Measurements from ENCODE around the gene FAM221A. TPM values are rescaled to one million over a fixed set of nuclear protein-coding genes. Genes with fewer than 3 reads are reported as not detected.
"Not testable (repeated sequence)": the region's sequence is repeated elsewhere in the genome, so short reads cannot be mapped to it uniquely, and the experiment has no call there.

FAM221A gene
- polyA plus RNA-seq, 3 donors = 12.8 to 29.0 (median 20.2) TPM

GRCh38 chr7:23691320-23691719 lies 11.3 kb downstream of the FAM221A start:
- no peak for DNase-seq (ENCODE audit: extremely low read depth in 1 of 11, low read depth in 9 of 11, low spot score in 4 of 11)

DNA sequence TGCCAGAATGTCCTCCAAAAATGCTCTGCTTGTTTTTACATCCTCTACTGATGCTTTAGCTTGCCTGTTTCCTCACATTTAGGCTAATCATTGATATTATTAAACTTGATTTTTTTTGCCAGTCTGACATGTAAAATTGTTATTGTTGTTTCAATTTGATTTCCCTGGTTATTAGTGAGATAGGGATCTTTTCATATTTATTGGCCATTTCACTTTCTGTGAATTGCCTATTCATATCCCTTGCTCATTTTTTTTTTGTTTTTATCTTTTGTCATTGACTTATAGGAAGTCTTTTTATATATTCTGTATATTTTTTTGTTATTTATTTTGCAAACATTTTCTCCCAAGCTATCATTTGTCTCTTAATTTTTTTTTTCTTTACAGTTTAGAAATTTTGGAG lies 13.2 kb downstream of the FAM221A start:
- no peak for DNase-seq (ENCODE audit: extremely low read depth in 1 of 11, low read depth in 9 of 11, low spot score in 4 of 11)

DNA sequence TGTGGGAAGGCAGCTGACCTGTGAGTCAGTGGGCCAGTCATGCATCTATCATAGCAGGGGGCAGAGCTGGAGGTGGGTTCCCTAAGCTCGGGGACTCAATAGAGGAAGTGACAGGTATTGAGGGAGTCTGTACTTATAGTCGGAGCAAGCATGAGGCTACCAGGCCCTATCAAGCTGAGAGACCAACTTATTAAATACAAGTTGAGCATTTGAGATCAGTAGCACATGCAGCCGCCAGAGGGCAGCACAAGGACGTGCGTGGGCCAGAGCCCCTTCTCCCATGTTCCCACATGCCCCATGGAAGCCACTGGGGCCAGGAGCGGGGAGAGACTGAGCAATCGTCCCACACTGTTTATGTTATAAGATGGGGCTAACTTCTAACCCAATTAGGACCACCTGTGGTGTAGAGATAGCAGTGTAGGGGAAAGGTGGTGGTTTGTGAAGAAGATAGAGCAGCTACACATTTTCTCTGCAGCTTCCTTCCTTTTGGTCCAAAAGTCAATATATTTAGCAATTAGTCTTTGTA lies 17.0 kb downstream of the FAM221A start:
- DNase-seq (ENCODE audit: extremely low read depth in 1 of 11, low read depth in 9 of 11, low spot score in 4 of 11) = peak in 2 of 11 donors; percentile 20 to 27

DNA sequence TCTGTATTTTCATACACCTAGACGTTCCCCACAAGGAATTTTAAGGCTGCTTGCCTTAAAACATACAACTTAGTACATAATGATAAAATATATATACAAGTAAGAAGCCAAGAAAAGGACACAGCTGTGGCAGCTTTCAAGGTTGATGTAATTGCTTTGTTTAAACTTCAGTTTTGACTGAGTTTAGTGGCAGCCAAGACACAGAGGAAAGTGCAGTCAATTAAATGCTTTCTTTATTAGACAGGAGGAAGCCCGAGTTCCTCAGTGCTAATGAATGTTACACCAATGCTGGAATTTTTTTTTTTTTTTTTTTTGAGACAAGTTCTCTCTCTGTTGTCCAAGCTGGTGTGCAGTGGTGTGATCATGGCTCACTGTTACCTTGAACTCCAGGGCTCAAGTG lies 18.8 kb downstream of the FAM221A start:
- DNase-seq (ENCODE audit: extremely low read depth in 1 of 11, low read depth in 9 of 11, low spot score in 4 of 11) = no peak

- peak in 1 of 11 donors; percentile 12 for DNase-seq (ENCODE audit: extremely low read depth in 1 of 11, low read depth in 9 of 11, low spot score in 4 of 11)
These were observed 20.0 kb downstream of the FAM221A start for GRCh38 chr7:23700046-23700445.

DNA sequence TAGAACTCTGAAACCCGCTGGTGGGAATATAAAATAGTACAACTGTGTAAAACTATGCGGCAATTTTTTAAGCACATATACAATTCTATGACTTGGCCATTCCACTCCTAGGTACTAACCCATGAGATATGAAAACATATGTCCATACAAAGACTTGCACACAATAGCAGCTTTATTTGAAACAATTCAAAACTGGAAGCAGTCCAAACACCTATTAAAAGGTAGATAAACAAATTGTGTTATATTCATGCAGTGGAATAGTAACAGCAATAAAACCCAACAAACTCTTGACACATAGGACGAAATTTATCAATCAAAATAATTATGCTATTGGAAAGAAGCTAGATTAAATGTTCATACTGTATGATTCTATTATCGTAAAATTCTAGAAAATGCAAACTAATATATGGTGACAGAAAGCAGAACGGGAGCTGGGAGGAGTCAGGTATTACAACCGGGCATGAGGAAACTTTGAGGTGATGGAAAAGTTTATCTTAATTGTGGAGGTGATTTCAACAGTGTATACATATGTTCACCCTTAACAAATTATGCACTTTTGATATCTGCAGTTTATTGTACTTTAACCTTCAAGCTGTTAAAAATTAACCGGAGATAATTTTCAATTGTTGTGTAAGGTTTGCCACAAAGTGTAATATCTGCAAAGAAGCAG lies 29.2 kb downstream of the FAM221A start:
- no peak for DNase-seq (ENCODE audit: extremely low read depth in 1 of 11, low read depth in 9 of 11, low spot score in 4 of 11)

DNA sequence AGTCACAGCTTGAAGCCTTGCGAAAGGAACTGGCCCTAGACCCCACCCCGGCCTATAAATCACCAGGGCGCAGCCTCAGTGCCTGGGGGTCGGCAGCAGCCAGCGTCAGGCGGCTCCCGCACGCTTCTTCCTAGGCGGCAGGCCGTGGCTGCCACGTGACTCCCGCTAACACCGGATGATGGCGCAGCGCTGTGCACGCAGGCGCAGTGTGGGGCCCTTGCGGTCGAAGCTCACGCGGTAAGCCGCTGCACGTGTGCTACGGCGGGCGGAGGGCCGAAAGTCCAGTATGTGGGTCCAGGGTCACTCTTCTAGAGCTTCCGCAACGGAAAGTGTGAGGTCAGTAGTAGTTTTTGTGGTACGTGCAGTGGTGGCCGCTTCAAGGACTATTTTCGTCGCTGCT lies 30.0 kb downstream of the FAM221A start, which contains the start of gene STK31:
STK31 (plus strand) TSS at position 220 of the 400 bp plus-strand sequence; CDS start at position 287, 67 bp downstream.
- no peak for DNase-seq (ENCODE audit: extremely low read depth in 1 of 11, low read depth in 9 of 11, low spot score in 4 of 11)

- DNase-seq (ENCODE audit: extremely low read depth in 1 of 11, low read depth in 9 of 11, low spot score in 4 of 11) = peak in 9 of 11 donors; percentile 23 to 54 (median 35)
These were observed 32.6 kb downstream of the FAM221A start for GRCh38 chr7:23712368-23713284.

DNA sequence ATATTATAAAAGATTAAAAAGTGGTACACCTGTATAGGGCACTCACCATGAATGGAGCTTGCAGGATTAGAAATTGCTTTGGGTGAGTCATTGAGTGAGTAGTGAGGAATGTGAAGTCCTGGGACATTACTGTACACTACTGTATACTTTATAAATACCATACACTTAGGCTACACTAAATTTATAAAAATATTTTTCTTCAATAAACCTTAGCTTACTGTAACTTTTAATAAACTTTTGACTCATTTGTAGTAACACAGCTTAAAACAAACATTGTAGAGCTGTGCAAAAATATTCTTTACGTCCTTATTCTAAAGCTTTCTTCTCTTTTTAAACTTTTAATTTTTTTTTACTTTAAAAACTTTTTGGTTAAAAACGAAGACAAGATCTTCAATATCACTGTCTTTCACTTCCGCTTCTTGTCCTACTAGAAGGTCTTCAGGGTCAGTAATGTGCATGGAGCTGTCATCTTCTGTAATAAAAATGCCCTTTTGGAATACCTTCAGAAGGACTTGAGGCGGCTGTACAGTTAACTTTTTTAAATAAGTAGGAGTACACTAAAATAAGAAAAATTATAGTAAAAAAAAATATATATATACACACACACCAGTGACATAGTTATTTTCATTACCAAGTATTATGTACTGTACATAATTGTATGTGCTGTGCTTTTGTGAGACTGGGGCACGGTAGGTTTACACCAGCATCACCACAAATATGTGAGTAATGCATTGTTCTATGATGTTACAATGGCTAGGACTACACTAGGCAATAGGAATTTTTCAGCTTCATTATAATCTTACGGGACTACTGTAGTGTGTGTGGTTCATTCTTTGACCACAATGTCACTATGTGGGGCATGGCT lies 33.5 kb downstream of the FAM221A start:
- DNase-seq (ENCODE audit: extremely low read depth in 1 of 11, low read depth in 9 of 11, low spot score in 4 of 11) = no peak

GRCh38 chr7:23714150-23714464 lies 34.1 kb downstream of the FAM221A start:
- DNase-seq (ENCODE audit: extremely low read depth in 1 of 11, low read depth in 9 of 11, low spot score in 4 of 11) = no peak

- DNase-seq (ENCODE audit: extremely low read depth in 1 of 11, low read depth in 9 of 11, low spot score in 4 of 11) = no peak
These were observed 34.6 kb downstream of the FAM221A start for GRCh38 chr7:23714579-23714978.

GRCh38 chr7:23715099-23715498 lies 35.1 kb downstream of the FAM221A start:
- no peak for DNase-seq (ENCODE audit: extremely low read depth in 1 of 11, low read depth in 9 of 11, low spot score in 4 of 11)

DNA sequence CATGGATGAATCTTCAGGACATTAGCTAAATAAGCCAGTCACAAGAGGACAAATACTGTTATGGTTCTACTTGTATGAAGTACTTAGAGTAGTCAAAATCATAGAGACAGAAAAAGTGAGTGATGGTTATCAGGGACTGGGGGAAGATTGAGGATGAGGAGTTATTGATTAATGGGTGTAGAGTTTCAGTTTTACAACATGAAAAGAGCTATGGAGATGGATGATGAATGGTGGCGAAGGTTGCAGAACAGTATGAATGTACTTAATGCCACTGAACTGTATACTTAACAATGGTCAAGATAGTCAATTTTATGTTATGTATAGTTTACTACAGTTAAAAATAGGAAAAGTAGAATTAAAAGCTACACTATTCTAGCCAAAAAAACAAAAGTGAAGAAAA lies 37.8 kb downstream of the FAM221A start:
- no peak for DNase-seq (ENCODE audit: extremely low read depth in 1 of 11, low read depth in 9 of 11, low spot score in 4 of 11)

- no peak for DNase-seq (ENCODE audit: extremely low read depth in 1 of 11, low read depth in 9 of 11, low spot score in 4 of 11)
These were observed 41.5 kb downstream of the FAM221A start for GRCh38 chr7:23721456-23721855.

GRCh38 chr7:23722587-23723216 lies 42.7 kb downstream of the FAM221A start:
- DNase-seq (ENCODE audit: extremely low read depth in 1 of 11, low read depth in 9 of 11, low spot score in 4 of 11) = not testable (repeated sequence)

DNA sequence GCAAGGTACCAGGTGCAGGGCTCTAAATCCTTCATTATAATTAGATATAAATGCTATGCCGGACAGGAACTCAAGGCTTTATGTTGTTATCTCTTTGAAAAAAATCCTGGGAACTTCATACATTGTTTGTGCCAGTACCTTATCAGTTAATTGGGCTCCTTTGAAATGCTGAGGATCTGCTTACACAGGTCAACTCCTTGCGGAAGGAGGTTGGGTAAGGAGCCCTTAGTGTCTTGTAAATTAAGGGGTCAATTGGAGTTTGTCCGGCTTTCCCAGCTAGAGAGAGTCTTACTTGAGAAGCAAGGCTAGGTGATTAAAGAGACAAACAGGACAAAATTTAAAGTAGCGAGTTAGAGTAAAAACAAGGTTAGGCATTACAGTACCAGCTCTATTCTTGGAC lies 44.1 kb downstream of the FAM221A start:
- peak in 2 of 11 donors; percentile 1 to 6 for DNase-seq (ENCODE audit: extremely low read depth in 1 of 11, low read depth in 9 of 11, low spot score in 4 of 11)

DNA sequence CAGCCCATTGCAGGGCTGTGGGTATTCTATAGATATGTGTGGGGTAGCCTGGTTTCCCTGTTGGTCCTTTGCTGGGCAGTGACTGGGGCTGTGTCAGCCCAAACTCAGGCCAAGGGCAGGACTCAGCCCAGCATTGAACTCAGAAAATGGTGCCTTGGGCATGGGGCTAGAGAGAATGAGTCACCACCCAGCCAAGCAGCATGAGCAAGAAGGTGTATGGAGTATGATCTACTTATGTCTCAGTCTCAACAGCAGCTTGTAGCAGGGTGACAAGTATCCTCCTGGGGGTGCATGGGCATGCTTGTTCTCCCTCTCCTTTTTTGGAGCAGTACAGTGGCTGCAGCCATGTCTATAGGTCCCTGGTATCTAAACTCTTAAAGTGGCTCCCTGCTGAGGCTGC lies 62.1 kb downstream of the FAM221A start:
- DNase-seq (ENCODE audit: extremely low read depth in 1 of 11, low read depth in 9 of 11, low spot score in 4 of 11) = no peak

DNA sequence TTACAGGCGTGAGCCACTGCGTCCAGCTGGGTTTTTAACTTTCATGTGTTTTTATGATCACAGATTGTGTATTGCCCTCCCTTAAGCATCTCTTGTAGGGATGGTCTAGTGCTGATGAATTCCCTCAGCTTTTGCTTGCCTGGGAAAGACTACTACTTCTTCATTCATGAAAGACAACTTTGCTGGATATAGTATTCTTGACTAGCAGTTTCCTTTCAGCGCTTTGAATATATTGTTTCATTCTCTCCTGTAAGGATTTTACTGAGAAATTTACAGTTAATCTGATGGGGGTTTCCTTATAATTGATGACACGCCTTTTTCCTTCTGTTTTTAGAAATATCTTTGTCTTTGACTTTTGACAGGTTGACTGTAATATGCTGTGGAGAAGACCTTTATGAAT lies 63.2 kb downstream of the FAM221A start:
- no peak for DNase-seq (ENCODE audit: extremely low read depth in 1 of 11, low read depth in 9 of 11, low spot score in 4 of 11)

- DNase-seq (ENCODE audit: extremely low read depth in 1 of 11, low read depth in 9 of 11, low spot score in 4 of 11) = no peak
These were observed 66.6 kb downstream of the FAM221A start for GRCh38 chr7:23746629-23747028.
